GM19438 (cell line): ENCODE results near the gene MEX3B.

Experiments used
- ATAC-seq: cut with Tn5 transposase; IDR thresholded peaks from one replicate; pipeline ENCODE4 v1.9.1; 2021; ENCODE audit warnings: low read depth; ENCODE audit not compliant: unreplicated experiment

Gene MEX3B

DNA sequence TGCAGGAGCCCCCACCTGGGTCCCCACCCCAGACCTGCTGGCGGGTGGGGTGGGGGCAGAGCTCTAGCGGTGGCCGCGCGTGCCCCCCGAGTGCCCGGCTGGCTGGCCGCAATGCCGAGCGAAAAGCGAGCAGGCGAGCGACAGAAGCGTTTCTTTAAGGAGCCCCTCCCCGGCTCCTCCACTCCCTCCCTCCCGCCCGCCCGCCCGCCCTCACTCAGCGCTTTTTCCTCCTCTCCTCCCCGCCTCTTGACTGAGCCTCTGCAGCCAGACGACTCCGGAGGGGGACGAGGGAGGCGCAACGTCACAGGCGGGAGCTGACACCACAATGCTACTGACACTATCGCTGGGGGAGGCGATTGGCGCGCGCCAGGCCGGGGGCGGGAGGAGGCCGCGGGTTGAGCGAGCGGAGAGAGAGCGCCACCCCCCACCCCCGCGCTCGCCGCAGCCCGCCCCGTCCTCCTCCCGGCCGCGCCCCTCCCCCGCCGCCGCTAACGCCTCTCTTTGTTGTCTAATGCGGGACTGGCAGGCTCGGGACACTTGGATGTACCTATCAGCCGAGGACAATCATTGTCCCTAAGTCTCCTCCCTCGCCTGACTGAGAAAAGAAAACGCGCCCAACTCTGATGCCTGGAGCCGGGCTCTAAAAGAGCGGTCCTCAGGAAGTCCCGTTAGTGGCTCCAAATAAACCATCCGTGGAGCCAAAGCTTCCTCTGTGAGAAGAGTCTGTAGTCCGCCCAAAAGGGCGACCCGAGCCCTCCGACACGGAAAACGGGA, at the start of gene MEX3B:
TSS of gene MEX3B (minus strand) at position 127 of the 774 bp plus-strand sequence. CDS start 313 bp downstream, outside the sequence.
- ATAC-seq, result peak; percentile 64

DNA sequence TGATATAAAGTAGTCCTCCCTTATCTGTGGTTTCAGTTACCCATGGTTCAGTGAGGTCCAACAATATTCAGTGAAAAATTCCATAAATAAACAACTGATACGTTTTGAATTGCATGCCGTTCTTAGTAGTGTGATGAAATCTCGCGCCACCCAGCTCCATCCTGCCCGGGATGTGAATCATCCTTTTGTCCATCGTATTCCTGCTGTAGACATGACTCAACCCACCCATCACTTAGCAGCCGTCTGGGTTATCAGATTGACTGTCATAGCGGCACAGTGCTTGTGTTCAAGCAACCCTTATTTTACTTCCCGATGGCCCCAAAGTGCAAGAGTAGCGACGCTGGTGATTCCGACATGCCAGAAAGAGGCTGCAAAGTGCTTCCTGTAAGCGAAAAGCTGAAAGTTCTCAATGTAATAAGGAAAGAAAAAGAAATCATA, 48.0 kb upstream of the MEX3B start:
- ATAC-seq, result no peak

- no peak for ATAC-seq
Observed at GRCh38 chr15:82093325-82093724, 47.5 kb upstream of the MEX3B start.

DNA sequence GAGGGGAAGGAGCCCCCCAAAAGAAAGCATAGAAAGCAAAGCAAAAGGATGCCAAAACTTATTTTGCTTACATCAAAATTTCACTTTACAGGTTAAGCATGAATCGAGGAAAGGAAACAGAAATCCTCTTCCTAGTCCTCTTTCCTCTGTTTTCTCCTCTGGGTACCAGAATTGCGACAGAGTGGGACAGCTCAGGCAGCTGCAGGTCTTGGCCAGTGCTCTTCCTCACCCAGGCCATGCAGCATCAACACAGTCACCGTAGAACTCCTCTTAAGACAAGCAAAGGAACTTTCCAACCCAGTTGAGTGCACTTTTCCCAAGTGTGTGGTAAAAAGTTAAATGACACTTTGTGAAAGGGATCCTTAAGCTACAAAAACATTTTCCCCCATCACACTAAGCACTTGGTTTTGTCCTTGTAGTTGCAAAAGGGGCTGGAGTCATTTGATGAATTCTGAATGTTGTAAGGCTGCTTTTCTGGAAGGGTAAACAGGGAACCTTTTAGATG, 45.9 kb upstream of the MEX3B start:
- ATAC-seq, result no peak

DNA sequence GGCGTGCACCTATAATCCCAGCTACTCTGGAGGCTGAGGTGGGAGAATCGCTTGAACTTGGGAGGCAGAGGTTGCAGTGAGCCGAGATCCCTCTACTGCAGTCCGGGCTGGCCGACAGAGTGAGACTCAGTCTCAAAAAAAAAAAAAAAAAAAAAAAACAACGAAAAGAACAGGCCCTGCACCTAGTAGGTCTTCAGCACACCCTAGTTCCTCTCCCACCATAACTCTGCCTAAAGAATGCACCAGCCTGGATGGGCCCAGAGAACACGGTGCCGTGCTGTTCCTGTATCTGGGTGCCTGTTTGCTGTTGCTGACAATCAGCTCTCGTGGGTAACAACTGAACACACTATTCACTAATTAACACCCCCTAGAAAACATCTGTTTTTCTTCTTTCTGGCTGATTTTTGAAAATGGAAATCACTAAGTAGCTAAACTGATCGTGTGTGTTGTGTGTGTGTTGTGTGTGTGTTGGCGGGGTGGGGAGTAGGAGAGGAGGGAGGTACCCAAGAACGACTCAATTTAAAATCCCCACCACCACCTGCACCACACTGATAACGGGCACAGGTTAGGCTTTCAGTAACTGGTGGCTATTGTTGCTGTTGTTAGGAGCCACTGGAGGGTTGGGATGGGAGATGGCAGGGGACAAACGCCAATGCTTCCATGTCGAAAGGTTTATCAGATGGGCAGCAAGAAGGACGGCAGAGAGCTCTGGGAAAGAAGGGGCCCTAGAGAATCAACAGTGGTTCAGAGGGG, 40.6 kb upstream of the MEX3B start:
- ATAC-seq, result no peak

- no peak for ATAC-seq
Observed at GRCh38 chr15:82081914-82082762, 36.3 kb upstream of the MEX3B start.

GRCh38 chr15:82080774-82081173, 35.0 kb upstream of the MEX3B start:
- ATAC-seq, result no peak

DNA sequence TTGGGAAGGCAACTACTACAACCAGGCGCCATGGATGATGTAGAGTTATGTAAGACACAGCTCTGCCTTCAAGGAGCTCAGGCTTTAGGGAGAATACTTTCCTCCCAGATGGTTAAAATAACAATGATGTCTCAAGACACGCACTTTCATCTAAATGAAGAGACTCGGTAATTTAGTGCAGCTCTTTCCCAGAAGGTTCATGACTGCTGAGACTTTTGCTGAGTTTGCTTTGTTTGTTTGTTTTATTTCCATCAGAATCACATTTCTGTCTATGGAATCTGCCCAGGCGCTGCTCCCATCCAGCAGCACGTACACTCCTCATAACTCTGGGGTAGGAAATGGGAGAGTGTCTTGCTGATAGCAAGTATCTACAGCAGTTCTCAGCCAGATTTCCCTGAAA, 33.9 kb upstream of the MEX3B start:
- ATAC-seq, result no peak

GRCh38 chr15:82074610-82075009, 28.8 kb upstream of the MEX3B start:
- no peak for ATAC-seq

GRCh38 chr15:82072926-82073537, 27.2 kb upstream of the MEX3B start:
- ATAC-seq, result no peak

DNA sequence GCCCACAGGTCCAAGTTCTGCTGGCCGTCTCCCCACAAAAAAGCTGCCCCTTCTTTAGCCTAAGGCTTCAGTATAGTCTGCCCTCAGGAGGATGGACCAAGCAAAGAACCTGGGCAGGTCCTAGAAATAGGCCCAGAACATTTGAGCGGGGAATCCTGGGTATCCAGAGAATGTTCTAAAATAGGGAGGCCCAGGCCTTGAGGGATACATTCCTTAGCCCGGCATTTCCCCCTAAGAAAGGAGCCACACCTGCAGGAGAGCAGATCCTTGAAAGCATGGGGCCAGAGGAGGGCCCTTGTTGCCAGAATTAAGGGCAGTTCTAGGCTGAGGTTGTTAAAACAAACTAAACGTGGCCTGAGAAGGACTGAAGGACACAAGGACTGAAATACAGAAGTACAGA, 20.6 kb upstream of the MEX3B start:
- no peak for ATAC-seq

DNA sequence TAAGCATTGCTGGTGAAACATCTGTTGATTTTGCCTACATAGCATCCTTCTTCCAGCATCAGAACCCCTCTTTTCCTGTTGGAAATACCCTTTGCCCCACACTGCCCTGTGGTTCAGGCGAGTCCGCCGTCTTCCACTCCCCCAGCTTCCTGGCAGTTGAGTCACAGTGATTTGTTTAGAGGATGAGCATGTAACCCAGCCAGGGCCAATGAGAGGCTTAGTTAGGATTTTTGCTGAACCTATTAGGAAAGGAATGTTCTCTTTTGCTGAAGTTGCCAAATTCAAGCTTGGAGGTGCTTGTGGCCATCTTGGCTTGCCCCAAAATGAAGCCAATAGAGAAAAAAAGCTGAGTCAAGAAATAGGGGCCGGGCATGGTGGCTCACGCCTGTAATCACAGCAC, 19.0 kb upstream of the MEX3B start:
- no peak for ATAC-seq

DNA sequence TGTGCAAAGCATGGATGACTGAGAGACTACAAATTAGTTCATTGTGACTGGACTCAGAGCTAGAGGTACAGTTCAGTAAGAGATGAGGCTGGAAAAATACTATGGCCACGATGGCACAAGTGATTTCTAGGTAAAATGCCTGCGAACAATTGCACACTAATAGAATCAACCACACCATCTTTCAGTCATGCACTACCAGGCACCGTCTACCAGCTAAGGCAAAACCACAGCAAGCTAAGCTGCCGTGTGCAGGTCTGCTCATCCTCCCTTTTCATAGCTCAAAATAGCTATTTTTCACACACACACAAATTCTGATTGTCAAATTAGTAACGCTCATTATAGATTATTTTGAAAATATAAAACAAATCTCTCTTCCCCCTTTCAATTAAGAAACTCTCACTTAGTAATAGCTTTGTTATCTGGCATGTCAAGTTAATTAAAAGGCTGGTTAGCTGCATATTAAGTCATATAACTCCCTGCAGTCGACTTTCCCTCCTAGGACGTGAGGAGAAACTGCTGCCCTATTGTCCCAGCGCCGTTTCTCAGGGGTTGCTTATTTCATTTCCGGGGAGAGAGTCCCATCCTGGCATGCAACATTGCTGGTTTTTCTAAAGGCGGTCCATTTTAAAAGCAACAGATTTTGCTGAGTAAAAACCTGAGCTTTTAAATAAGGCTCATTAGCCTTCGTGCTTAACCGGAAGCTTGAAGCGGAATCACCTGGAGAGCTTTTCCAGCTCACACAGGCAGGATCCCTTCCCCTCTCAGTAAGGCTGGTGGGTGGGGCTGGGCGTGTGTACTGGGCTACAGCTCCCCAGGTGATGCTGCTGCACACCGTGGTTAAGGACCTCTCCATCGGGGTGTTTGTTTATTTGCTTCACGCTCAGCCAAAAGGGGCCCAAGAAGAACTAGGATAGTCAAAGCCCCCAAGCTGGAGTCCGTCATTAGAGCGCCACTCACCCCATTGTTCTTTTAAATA, 16.9 kb upstream of the MEX3B start:
- ATAC-seq, result no peak

GRCh38 chr15:82060817-82061216, 15.0 kb upstream of the MEX3B start:
- no peak for ATAC-seq

DNA sequence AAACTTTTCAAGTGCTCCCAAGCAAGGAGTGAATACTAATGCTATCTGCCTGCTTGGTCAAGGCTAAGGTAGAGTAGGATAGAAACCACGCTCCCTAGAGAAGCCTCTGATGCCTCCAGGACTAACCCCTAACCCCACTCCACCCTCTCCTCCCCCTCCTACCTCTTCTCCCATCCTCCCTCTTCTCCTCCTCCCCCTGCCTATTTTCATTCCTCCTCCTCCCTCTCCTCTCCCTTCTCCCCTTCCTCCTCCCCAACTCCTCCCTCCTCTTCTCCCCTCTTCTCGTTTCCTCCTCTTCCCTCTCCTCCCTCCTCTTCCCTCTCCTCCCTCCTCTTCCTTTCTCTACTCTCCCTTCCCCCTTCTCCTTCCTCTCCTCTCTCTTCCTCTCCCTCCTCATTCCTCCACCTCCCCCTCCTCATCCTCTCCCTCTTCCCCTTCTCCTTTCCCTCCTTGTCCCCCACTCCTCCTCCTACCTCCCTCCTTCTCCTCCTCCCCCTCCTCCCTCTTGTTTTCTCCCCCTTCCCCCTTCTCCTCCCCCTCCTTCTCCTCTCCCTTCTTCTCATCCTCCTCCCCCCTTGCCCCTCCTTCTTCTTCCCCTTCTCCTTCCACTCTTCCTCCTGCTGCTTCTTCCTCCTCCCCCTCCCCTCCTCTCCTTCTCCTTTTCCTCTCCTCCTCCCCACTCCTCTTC, 12.8 kb upstream of the MEX3B start:
- no peak for ATAC-seq

DNA sequence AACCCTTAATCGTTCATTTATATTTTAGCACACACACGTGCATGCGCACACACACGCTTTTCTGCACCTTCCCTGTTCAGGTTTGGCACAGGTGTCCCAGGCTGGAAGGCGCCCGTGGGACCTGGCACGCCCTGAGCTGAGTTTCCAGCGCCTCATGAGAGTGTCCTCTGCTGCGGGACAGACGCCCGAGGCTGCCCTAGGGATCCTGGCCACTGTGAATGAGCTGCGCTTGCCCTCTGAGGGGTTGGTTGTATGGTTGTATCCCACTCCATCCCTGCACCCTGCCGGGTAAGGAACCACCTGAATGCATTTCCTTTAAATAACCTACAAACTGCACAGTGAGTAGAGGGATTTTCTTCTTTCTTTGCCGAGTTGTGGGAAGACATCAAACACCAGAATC, 12.2 kb upstream of the MEX3B start:
- ATAC-seq, result no peak

DNA sequence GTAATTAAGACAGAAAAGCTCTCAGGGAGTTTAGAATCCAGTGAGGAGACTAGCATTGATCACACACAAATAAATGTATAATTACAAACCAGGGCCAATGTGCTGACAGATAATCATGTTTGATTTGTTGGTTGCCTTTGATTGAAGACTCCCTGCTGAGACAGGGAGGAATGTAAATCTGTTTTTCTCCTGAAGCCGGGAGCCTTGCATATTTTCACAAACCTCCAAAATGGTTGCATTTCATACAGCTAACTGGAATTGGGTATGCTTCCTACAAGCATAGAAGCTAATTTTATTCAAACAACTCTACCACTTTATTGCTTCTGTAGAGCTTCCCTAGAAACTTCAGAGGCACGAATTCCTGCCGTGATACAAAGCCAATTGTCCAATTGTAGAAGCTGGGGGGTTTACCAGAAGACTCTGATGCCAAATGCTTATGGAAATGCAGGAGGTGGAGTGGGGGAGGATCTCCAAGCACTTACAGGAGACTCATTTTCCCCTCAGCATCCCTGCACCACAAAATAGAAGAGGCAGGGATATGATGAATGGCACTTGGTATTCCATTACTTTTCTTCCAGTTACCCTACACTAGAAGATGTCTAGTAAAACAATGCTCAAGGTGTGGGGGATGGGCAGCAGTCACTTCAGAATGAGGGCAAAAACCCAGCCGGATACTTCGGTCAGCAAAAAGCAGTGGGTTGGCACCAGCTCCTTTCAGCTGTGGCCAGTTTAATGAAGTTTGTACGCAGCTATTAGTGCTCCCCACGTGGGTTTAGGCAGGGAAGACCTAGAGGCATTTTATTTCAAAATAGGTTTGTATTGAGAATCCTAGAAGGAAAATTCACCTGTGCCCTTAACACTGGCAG, 11.4 kb upstream of the MEX3B start:
- ATAC-seq, result no peak

DNA sequence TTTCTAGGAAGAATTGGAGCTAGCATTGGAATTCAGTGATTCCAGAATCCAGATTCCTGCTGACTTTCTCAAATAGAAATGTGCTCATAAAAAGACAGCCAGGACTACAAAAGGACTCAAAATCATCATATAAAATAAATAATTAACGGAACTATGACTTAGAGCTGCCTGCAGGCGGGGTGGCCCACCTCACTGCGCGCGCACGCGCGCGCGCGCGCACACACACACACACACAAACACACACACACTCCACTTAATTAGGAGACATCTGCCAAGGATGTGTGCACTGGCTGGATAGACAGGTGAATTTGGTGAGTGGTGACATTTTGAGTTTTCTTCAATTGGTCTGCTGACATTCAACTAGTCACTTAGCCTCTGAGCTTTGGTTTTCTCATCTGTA, 6.9 kb upstream of the MEX3B start:
- no peak for ATAC-seq
